Lung (tissue), 12 donors: ENCODE data around the gene NDFIP2. TPM values are rescaled to one million over a fixed set of nuclear protein-coding genes. Genes with fewer than 3 reads are reported as not detected.
"Not testable (repeated sequence)": the region's sequence is repeated elsewhere in the genome, so short reads cannot be mapped to it uniquely, and the experiment has no call there.

ENCODE experiments used
- ATAC-seq: fragments of 200-7000 bp; cut with Tn5 transposase; one replicate; pipeline ENCODE4 v1.9.1; 2020; ENCODE audit warnings: moderate number of reproducible peaks; ENCODE audit not compliant: insufficient read depth, low FRiP score
- DNase-seq, 3 donors: peaks; one replicate each; pipeline ENCODE4 v3.0.0-alpha.2; 2013 to 2017
- H3K27ac ChIP-seq, 2 donors: one replicate each; pipeline ENCODE4 v1.5.1; 2013; ENCODE audit warnings: mild to moderate bottlenecking in 2 of 2, moderate library complexity in 2 of 2, control low read depth in 1 of 2, inconsistent platforms in 1 of 2, low read depth in 1 of 2, low read length in 1 of 2
- H3K27me3 ChIP-seq, 3 donors: one replicate each; pipeline ENCODE4 v1.5.1; 2013; ENCODE audit warnings: low read length in 2 of 3; ENCODE audit not compliant: control insufficient read depth in 3 of 3, insufficient read depth in 3 of 3
- H3K36me3 ChIP-seq, 4 donors: one replicate each; pipeline ENCODE4 v1.5.1; 2013; ENCODE audit warnings: low read length in 4 of 4, mild to moderate bottlenecking in 1 of 4, moderate library complexity in 1 of 4; ENCODE audit not compliant: control insufficient read depth in 4 of 4, insufficient read depth in 4 of 4
- H3K4me1 ChIP-seq, 5 donors: one replicate each; pipeline ENCODE4 v1.5.1; 2013; ENCODE audit warnings: low read length in 5 of 5, mild to moderate bottlenecking in 2 of 5, moderate library complexity in 1 of 5; ENCODE audit not compliant: control insufficient read depth in 5 of 5, insufficient read depth in 5 of 5
- H3K4me3 ChIP-seq: one replicate; pipeline ENCODE4 v1.5.1; 2013; ENCODE audit warnings: mild to moderate bottlenecking, control low read depth, moderate library complexity
- H3K9ac ChIP-seq, 2 donors: one replicate each; pipeline ENCODE4 v1.5.1; 2013; ENCODE audit warnings: low read length in 2 of 2, control low read depth in 1 of 2; ENCODE audit not compliant: insufficient read depth in 1 of 2
- H3K9me3 ChIP-seq, 4 donors: one replicate each; pipeline ENCODE4 v1.5.1; 2013; ENCODE audit warnings: low read length in 3 of 4, mild to moderate bottlenecking in 1 of 4, moderate library complexity in 1 of 4; ENCODE audit not compliant: control insufficient read depth in 4 of 4, insufficient read depth in 3 of 4
- CTCF ChIP-seq: IDR thresholded peaks from 2 replicates; pipeline ENCODE4 v1.5.1; 2012; ENCODE audit warnings: mild to moderate bottlenecking; ENCODE audit errors: control extremely low read depth, extremely low read depth
- WGBS, 2 donors: extraction: QIAGEN DNeasy Blood & Tissue Kit; methylation state at CpG; one replicate each; pipeline ENCODE4 v1.1.7; 2013; 5-methylcytosine and 5-hydroxymethylcytosine counted together
- polyA plus RNA-seq, 2 donors: library from polyadenylated mRNA; stranded (reverse); fragments of 200-250 nt; gene quantifications; one replicate each; pipeline ENCODE4 v1.2.1, GENCODE V29; 2013
- total RNA-seq, 2 donors: library from RNA; depleted of rRNA in 1 of 2; stranded (reverse); fragments of >200 nt in 1 of 2; gene quantifications; one replicate each; pipeline ENCODE4 v1.2.1, GENCODE V29; 2014 to 2021
- donor health status: control.
- donor health status: control.
- donor health status: Bipolar disorder and iron deficiency.
- donor health status: healthy.
- donor health status: DM: yes; HTN: yes; CAD: no.

Gene NDFIP2
- total and polyA plus RNA-seq, 4 donors, result 14.0 to 38.4 (median 23.2) TPM

- TF ChIP-seq CTCF, result no peak
- DNase-seq, result no peak
- Histone ChIP-seq H3K4me3 (no peak overlapping the region), H3K27me3 (no peaks in the 10 kb centered on the region), H3K36me3 (no peaks in the 10 kb centered on the region), H3K4me1 (no peaks in the 10 kb centered on the region), H3K9me3 (peaks cover 0 to 27% (median 4%) of the 10 kb centered on the region in 4 donors), H3K9ac (no peak overlapping the region), H3K27ac (no peak overlapping the region)
- ATAC-seq, result no peak
These were observed 81.6 kb downstream of the NDFIP2 start for GRCh38 chr13:79562557-79562956.

- 95 to 100% methylated on average over 2 of the region's 2 CpGs for WGBS, 2 donors
- H3K36me3 ChIP-seq, result no peaks in the 10 kb centered on the region
- ATAC-seq (no peak), DNase-seq (no peak)
- TF ChIP-seq CTCF, result no peak
- no peak overlapping the region for H3K27ac ChIP-seq
- H3K9me3 ChIP-seq, result peaks cover 0 to 18% (median under 1%) of the 10 kb centered on the region in 4 donors
- no peaks in the 10 kb centered on the region for H3K4me1 ChIP-seq
- no peak overlapping the region for H3K4me3 ChIP-seq
- H3K9ac ChIP-seq, result no peak overlapping the region
- H3K27me3 ChIP-seq, result no peaks in the 10 kb centered on the region
These were observed 85.2 kb downstream of the NDFIP2 start for GRCh38 chr13:79566118-79566517.

GRCh38 chr13:79571147-79571546, 90.2 kb downstream of the NDFIP2 start:
- Histone ChIP-seq H3K27me3 (no peaks in the 10 kb centered on the region), H3K9me3 (peaks cover 0 to under 1% (median 0%) of the 10 kb centered on the region in 4 donors), H3K36me3 (no peaks in the 10 kb centered on the region), H3K9ac (no peak overlapping the region), H3K4me1 (no peaks in the 10 kb centered on the region), H3K27ac (no peak overlapping the region), H3K4me3 (no peak overlapping the region)
- ATAC-seq (no peak), DNase-seq (no peak)
- no peak for TF ChIP-seq CTCF
- WGBS, 2 donors, result 52 to 64% methylated on average over 1 of the region's 1 CpG

- not testable (repeated sequence) for H3K27me3 ChIP-seq, ATAC-seq, H3K4me3 ChIP-seq, H3K27ac ChIP-seq, H3K9me3 ChIP-seq, H3K36me3 ChIP-seq, DNase-seq, H3K4me1 ChIP-seq, H3K9ac ChIP-seq
These were observed 92.9 kb downstream of the NDFIP2 start for GRCh38 chr13:79573892-79574291.
